H1 (cell line): Measurements from ENCODE around the gene CAPS. TPM values are rescaled to one million over a fixed set of nuclear protein-coding genes. Genes with fewer than 3 reads are reported as not detected.

ENCODE experiments used
- CTCF ChIA-PET: fragments of 300-600 bp; sonication (Branson Sonifier 250); formaldehyde crosslinking; loops from one replicate; lab custom pipeline; 2021; ENCODE audit not compliant: partially characterized antibody; lab: Charles Lee
- POLR2A ChIA-PET: fragments of 300-600 bp; sonication (Branson Sonifier 250); formaldehyde crosslinking; loops from one replicate; lab custom pipeline; 2021; ENCODE audit warnings: inconsistent platforms; ENCODE audit not compliant: partially characterized antibody; lab: Charles Lee
- DNase-seq, 2 experiments: peaks; one replicate each; pipeline versions ENCODE4 v3.0.0 to v3.0.0-alpha.2; 2010 to 2022; ENCODE audit warnings: low spot score in 2 of 2, low read depth in 1 of 2, mixed read lengths in 1 of 2
- FAIRE-seq: peaks from 2 replicates; lab custom pipeline; 2011; peaks lifted over from hg19 to GRCh38; lab: Jason Lieb, UNC
- H2AFZ ChIP-seq: 2 replicates; pipeline ENCODE4 v1.8.1; 2012; ENCODE audit warnings: low read length, inconsistent platforms
- H2AK5ac ChIP-seq: 2 replicates; pipeline ENCODE4 v1.6.1; 2013; ENCODE audit warnings: low read depth, low read length
- H2BK120ac ChIP-seq: replicated peaks from 2 replicates; pipeline ENCODE3; 2013; ENCODE audit warnings: low read depth, low read length, inconsistent platforms
- H2BK12ac ChIP-seq: 2 replicates; pipeline ENCODE4 v1.6.1; 2013; ENCODE audit warnings: low read depth, low read length
- H2BK15ac ChIP-seq: 2 replicates; pipeline ENCODE4 v1.6.1; 2013; ENCODE audit warnings: low read length
- H2BK20ac ChIP-seq: 2 replicates; pipeline ENCODE4 v1.6.1; 2013; ENCODE audit warnings: low read length
- H2BK5ac ChIP-seq: 2 replicates; pipeline ENCODE4 v1.6.1; 2013; ENCODE audit warnings: low read depth, low read length
- H3K14ac ChIP-seq: 2 replicates; pipeline ENCODE4 v1.6.1; 2013; ENCODE audit warnings: inconsistent platforms; ENCODE audit not compliant: insufficient read length
- H3K18ac ChIP-seq: 2 replicates; pipeline ENCODE4 v1.6.1; 2013; ENCODE audit warnings: low read length; ENCODE audit errors: extremely low read depth
- H3K23ac ChIP-seq: 2 replicates; pipeline ENCODE4 v1.6.1; 2013; ENCODE audit warnings: inconsistent platforms; ENCODE audit not compliant: insufficient read length
- H3K23me2 ChIP-seq: 2 replicates; pipeline ENCODE4 v1.6.1; 2013; ENCODE audit warnings: low read depth, low read length
- H3K27ac ChIP-seq: 2 replicates; pipeline ENCODE4 v1.6.1; 2011; ENCODE audit warnings: low read depth, low read length, inconsistent platforms
- H3K27me3 ChIP-seq, 4 experiments: replicated peaks in 1 of 4; 1 replicate in 1 of 4; 2 replicates in 3 of 4; pipeline versions ENCODE4 v1.6.1 to v1.8.1; 2011 to 2013; ENCODE audit warnings: low read length in 3 of 4, mild to moderate bottlenecking in 3 of 4, inconsistent platforms in 2 of 4, mixed read lengths in 2 of 4, moderate library complexity in 1 of 4; ENCODE audit not compliant: control insufficient read depth in 3 of 4, insufficient read depth in 3 of 4; ENCODE audit errors: extremely low read depth in 1 of 4
- H3K36me3 ChIP-seq, 4 experiments: 2 replicates each; pipeline versions ENCODE4 v1.6.1 to v1.8.1; 2011 to 2013; ENCODE audit warnings: mild to moderate bottlenecking in 4 of 4, low read length in 3 of 4, moderate library complexity in 2 of 4, control low read depth in 1 of 4, inconsistent platforms in 1 of 4; ENCODE audit not compliant: insufficient read depth in 4 of 4, control insufficient read depth in 2 of 4
- H3K4ac ChIP-seq: replicated peaks from 2 replicates; pipeline ENCODE3; 2013; ENCODE audit warnings: low read length, low read depth, mixed read lengths, inconsistent platforms; ENCODE audit not compliant: insufficient read length
- H3K4me1 ChIP-seq, 4 experiments: replicated peaks in 1 of 4; 1 replicate in 1 of 4; 2 replicates in 3 of 4; pipeline versions ENCODE4 v1.6.1 to v1.8.1; 2011 to 2013; ENCODE audit warnings: low read length in 3 of 4, inconsistent platforms in 2 of 4, mixed read lengths in 1 of 4; ENCODE audit not compliant: insufficient read depth in 4 of 4, control insufficient read depth in 3 of 4
- H3K4me2 ChIP-seq, 2 experiments: 2 replicates each; pipeline versions ENCODE4 v1.6.1 to v1.8.1; 2011 to 2013; ENCODE audit warnings: low read depth in 2 of 2, low read length in 2 of 2, control low read depth in 1 of 2, inconsistent platforms in 1 of 2, mild to moderate bottlenecking in 1 of 2; ENCODE audit not compliant: insufficient read depth in 1 of 2
- H3K4me3 ChIP-seq, 4 experiments: fragments of 200-600, 300-600 bp in 1 of 4; sonication (generic), shearing (Covaris generic), sonication (Bioruptor Twin) in 1 of 4; 2 replicates each; pipeline versions ENCODE4 v1.5.1 to v1.8.1; 2011 to 2016; ENCODE audit warnings: low read length in 4 of 4, low read depth in 3 of 4, control low read depth in 2 of 4, inconsistent platforms in 2 of 4, mild to moderate bottlenecking in 2 of 4, mixed read lengths in 1 of 4, moderate library complexity in 1 of 4; ENCODE audit not compliant: insufficient read depth in 2 of 4; ENCODE audit errors: extremely low read depth in 1 of 4
- H3K56ac ChIP-seq: replicated peaks from 2 replicates; pipeline ENCODE3; 2013; ENCODE audit warnings: low read depth, mild to moderate bottlenecking, mixed read lengths, low read length, inconsistent platforms; ENCODE audit not compliant: insufficient read length
- H3K79me1 ChIP-seq: 2 replicates; pipeline ENCODE4 v1.6.1; 2013; ENCODE audit warnings: low read depth, low read length, control low read depth
- H3K79me2 ChIP-seq, 2 experiments: 2 replicates each; pipeline versions ENCODE4 v1.6.1 to v1.8.1; 2012 to 2013; ENCODE audit warnings: low read length in 2 of 2, mild to moderate bottlenecking in 2 of 2, inconsistent platforms in 1 of 2; ENCODE audit not compliant: insufficient read depth in 2 of 2, control insufficient read depth in 1 of 2
- H3K9ac ChIP-seq, 4 experiments: replicated peaks in 1 of 4; 1 replicate in 1 of 4; 2 replicates in 3 of 4; pipeline versions ENCODE4 v1.6.1 to v1.8.1; 2011 to 2013; ENCODE audit warnings: low read depth in 3 of 4, low read length in 3 of 4, control low read depth in 2 of 4, mild to moderate bottlenecking in 2 of 4, moderate library complexity in 2 of 4, inconsistent platforms in 1 of 4; ENCODE audit errors: extremely low read depth in 1 of 4
- H3K9me3 ChIP-seq, 2 experiments: 2 replicates each; pipeline versions ENCODE4 v1.6.1 to v1.8.1; 2012 to 2013; ENCODE audit warnings: mild to moderate bottlenecking in 2 of 2, moderate library complexity in 2 of 2, control low read depth in 1 of 2, inconsistent platforms in 1 of 2, low read depth in 1 of 2, low read length in 1 of 2, mixed read lengths in 1 of 2; ENCODE audit not compliant: insufficient read depth in 2 of 2
- H4K20me1 ChIP-seq, 2 experiments: replicated peaks in 1 of 2; 2 replicates each; pipeline versions ENCODE3 to v1.8.1; 2011 to 2013; ENCODE audit warnings: inconsistent platforms in 2 of 2, low read length in 2 of 2, mild to moderate bottlenecking in 1 of 2; ENCODE audit not compliant: insufficient read depth in 2 of 2, control insufficient read depth in 1 of 2
- H4K5ac ChIP-seq: 2 replicates; pipeline ENCODE4 v1.6.1; 2013; ENCODE audit warnings: low read length, low read depth, mixed read lengths, inconsistent platforms; ENCODE audit not compliant: insufficient read length
- H4K8ac ChIP-seq: 2 replicates; pipeline ENCODE4 v1.8.0; 2013; ENCODE audit warnings: mild to moderate bottlenecking, moderate library complexity, low read length, inconsistent platforms; ENCODE audit not compliant: insufficient read depth; ENCODE audit errors: extremely low read depth
- H4K91ac ChIP-seq: replicated peaks from 2 replicates; pipeline ENCODE3; 2013; ENCODE audit warnings: low read length, mixed read lengths, inconsistent platforms; ENCODE audit not compliant: insufficient read length
- BCL11A ChIP-seq, 2 experiments: IDR thresholded peaks; one replicate each; pipeline ENCODE4 v1.6.1; 2011; ENCODE audit warnings: low read depth in 2 of 2, low read length in 2 of 2, mild to moderate bottlenecking in 2 of 2
- MAFK ChIP-seq: IDR thresholded peaks from 2 replicates; pipeline ENCODE4 v1.6.1; 2012; ENCODE audit warnings: low read depth, mild to moderate bottlenecking, improper control_type of control experiment, low read length
- POU5F1 ChIP-seq: IDR thresholded peaks from 2 replicates; pipeline ENCODE4 v1.6.1; 2011; ENCODE audit warnings: low read depth, mild to moderate bottlenecking, low read length, moderate library complexity
- WGBS, 2 experiments: shearing (Covaris generic) in 1 of 2; methylation state at CpG; one replicate each; pipeline versions ENCODE4 v1.1.6 to v1.1.7; 2013 to 2015; ENCODE audit warnings: low lambda C conversion rate in 2 of 2, mixed read lengths in 2 of 2, inconsistent platforms in 1 of 2, low coverage in 1 of 2, missing lambda C conversion rate in 1 of 2; ENCODE audit not compliant: insufficient replicate concordance in 2 of 2, insufficient coverage in 1 of 2, insufficient read length in 1 of 2; ENCODE audit errors: extremely low coverage in 1 of 2, missing lambda C conversion rate in 1 of 2; 5-methylcytosine and 5-hydroxymethylcytosine counted together
- polyA plus RNA-seq, 7 experiments: library from polyadenylated mRNA; depleted of rRNA in 3 of 7; stranded (reverse) in 5 of 7; unstranded in 2 of 7; fragments of >200 nt in 5 of 7; fragments of 200-250 nt in 2 of 7; gene quantifications; 1 replicate in 5 of 7; 2 replicates in 1 of 7; 4 replicates in 1 of 7; pipeline versions ENCODE4 v1.2.1 to v1.2.3, GENCODE V29; 2011 to 2013; ENCODE audit warnings: missing spikeins in 2 of 7, mixed read lengths in 2 of 7
- total RNA-seq: library from RNA; stranded (reverse); fragmentation: NEBNext Ultra II Directional; extraction: Animal tissue kit (Norgen Biotek cat#: 25700); gene quantifications from 2 replicates; pipeline ENCODE4 v1.2.1, GENCODE V29; 2021
- TF ChIP-seq, protein P1 (sequence below): IDR thresholded peaks from 2 replicates; pipeline ENCODE4 v1.6.1; 2012; ENCODE audit warnings: inconsistent platforms

The CAPS gene
- total and polyA plus RNA-seq, 2 of the 8 experiments (the other 6 are each of a cell fraction or from before 2014, with no cell fraction given), result 2.1 to 2.4 TPM

DNA sequence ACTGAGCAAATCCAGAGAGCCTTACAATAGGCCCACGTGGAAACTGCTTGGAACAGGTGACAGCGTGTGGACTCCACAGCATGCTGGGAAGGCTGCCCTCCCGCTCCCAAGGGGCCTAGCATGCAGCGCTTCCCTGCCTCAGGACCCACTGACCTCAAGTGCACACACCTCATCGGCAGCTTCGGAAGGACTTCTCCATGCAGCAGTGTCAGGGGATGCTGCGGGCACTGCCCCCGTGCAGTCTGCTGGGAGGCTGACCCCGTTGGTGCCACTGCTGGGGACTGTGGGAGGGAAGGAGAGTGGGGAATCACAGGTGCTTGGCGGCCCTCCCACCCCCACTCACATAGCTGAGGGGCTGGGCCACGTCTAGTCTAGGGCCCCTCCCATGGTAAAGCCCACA lies 17.2 kb downstream of the CAPS start:
- Histone ChIP-seq H3K4me2 (no peak overlapping the region), H2AK5ac (no peak overlapping the region), H2BK20ac (no peak overlapping the region), H3K79me2 (peaks cover 0 to 2% of the 10 kb centered on the region in 2 experiments; a peak in 1 of 4 replicates), H2BK120ac (no peak overlapping the region), H3K9me3 (no peaks in the 10 kb centered on the region), H2BK15ac (no peak overlapping the region), H4K5ac (no peak overlapping the region), H3K27me3 (no peaks in the 10 kb centered on the region; a peak in 1 of 7 replicates), H4K20me1 (peaks cover 11 to 28% of the 10 kb centered on the region in 2 experiments), H2AFZ (no peak overlapping the region), H3K4ac (no peak overlapping the region), H2BK5ac (no peak overlapping the region), H3K4me3 (no peak overlapping the region), H3K23me2 (no peaks in the 10 kb centered on the region), H3K4me1 (no peaks in the 10 kb centered on the region), H2BK12ac (0 out of 2 replicates have a peak overlapping the region, but pooled peaks have one; percentile 14)
- CTCF ChIA-PET, result interaction anchor here (0.6 to 2.1 kb wide), 2 partner anchors 91 to 127 kb away, joined by 4 to 7 read pairs; no protein-coding TSS in a partner anchor
- no peak for FAIRE-seq
- WGBS, 2 experiments, result 86% methylated on average over 11 of the region's 11 CpGs; no CpG with 5 or more reads in 1 of the 2 experiments
- TF ChIP-seq MAFK, result no peak
- TF ChIP-seq POU5F1, result no peak
- TF ChIP-seq, protein P1, sequence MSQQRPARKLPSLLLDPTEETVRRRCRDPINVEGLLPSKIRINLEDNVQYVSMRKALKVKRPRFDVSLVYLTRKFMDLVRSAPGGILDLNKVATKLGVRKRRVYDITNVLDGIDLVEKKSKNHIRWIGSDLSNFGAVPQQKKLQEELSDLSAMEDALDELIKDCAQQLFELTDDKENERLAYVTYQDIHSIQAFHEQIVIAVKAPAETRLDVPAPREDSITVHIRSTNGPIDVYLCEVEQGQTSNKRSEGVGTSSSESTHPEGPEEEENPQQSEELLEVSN, result no peak
- no peak for TF ChIP-seq BCL11A (IDR thresholded peaks at IDR 0.05; ENCODE audit: low read depth in 2 of 2, low read length in 2 of 2)
- TF ChIP-seq, all 59 proteins: peak for 0
- Histone ChIP-seq H3K23ac (no peak overlapping the region), H3K36me3 (peaks cover 17 to 40% (median 25%) of the 10 kb centered on the region in 4 experiments), H3K14ac (no peak overlapping the region), H4K91ac (no peak overlapping the region), H4K8ac (no peak overlapping the region), H3K79me1 (peaks cover 3% of the 10 kb centered on the region), H3K9ac (no peak overlapping the region), H3K18ac (no peak overlapping the region), H3K56ac (no peak overlapping the region), H3K27ac (no peak overlapping the region)
- POLR2A ChIA-PET, result interaction anchor here (1.7 kb wide), 1 partner anchor 11 kb away, joined by 3 read pairs; no protein-coding TSS in a partner anchor
- DNase-seq, result no peak
